PC-9 (cell line): ENCODE results near the gene PHACTR1. TPM values are rescaled to one million over a fixed set of nuclear protein-coding genes. Genes with fewer than 3 reads are reported as not detected.

Experiments used
- BruUV-seq: library from RNA; stranded (reverse); fragments of 400-500 nt; replicated peaks from 2 replicates; lab custom pipeline; 2021; lab: Mats Ljungman, UMichigan
- CTCF ChIA-PET: fragments of 300-600 bp; sonication (Branson Sonifier 250); formaldehyde crosslinking; loops from one replicate; lab custom pipeline; 2022; ENCODE audit warnings: antibody characterized with exemption; lab: Charles Lee
- POLR2A ChIA-PET: fragments of 300-600 bp; sonication (Branson Sonifier 250); formaldehyde crosslinking; loops from one replicate; lab custom pipeline; 2022; ENCODE audit warnings: antibody characterized with exemption; ENCODE audit not compliant: unreplicated experiment; lab: Charles Lee
- DNase-seq, 2 experiments: peaks; one replicate each; pipeline versions ENCODE4 v3.0.0 to v3.0.0-alpha.2; 2015 to 2022; ENCODE audit warnings: mixed read lengths in 1 of 2
- H2AFZ ChIP-seq: fragments of 200-600 bp; sonication (generic); 2 replicates; pipeline ENCODE4 v1.8.1; 2017; ENCODE audit warnings: antibody characterized with exemption
- H3F3A ChIP-seq: fragments of 200-600 bp; sonication (generic); 2 replicates; pipeline ENCODE4 v1.8.1; 2017; ENCODE audit warnings: antibody characterized with exemption, mild to moderate bottlenecking, low read depth; ENCODE audit not compliant: insufficient read depth
- H3K27ac ChIP-seq: fragments of 200-600 bp; sonication (generic); 2 replicates; pipeline ENCODE4 v1.6.1; 2016; ENCODE audit warnings: mixed run types
- H3K27me3 ChIP-seq: fragments of 200-600 bp; sonication (generic); 2 replicates; pipeline ENCODE4 v1.6.1; 2016; ENCODE audit warnings: low read depth, mixed run types; ENCODE audit not compliant: insufficient read depth
- H3K36me3 ChIP-seq: fragments of 200-600 bp; sonication (generic); 2 replicates; pipeline ENCODE4 v1.6.1; 2016; ENCODE audit warnings: low read depth, mixed run types
- H3K4me1 ChIP-seq: fragments of 200-600 bp; sonication (generic); replicated peaks from 2 replicates; pipeline ENCODE4 v1.6.1; 2016; ENCODE audit warnings: mixed run types; ENCODE audit not compliant: insufficient read depth
- H3K4me2 ChIP-seq: fragments of 200-600 bp; sonication (generic); 2 replicates; pipeline ENCODE4 v1.6.1; 2017; ENCODE audit warnings: mixed run types
- H3K4me3 ChIP-seq: fragments of 200-600 bp; sonication (generic); 2 replicates; pipeline ENCODE4 v1.6.1; 2016; ENCODE audit warnings: mixed run types
- H3K79me2 ChIP-seq: fragments of 200-600 bp; sonication (generic); 2 replicates; pipeline ENCODE4 v1.6.1; 2017; ENCODE audit warnings: low read depth, mixed run types
- H3K9me2 ChIP-seq: fragments of 200-600 bp; sonication (generic); 2 replicates; pipeline ENCODE4 v1.8.1; 2017; ENCODE audit warnings: mild to moderate bottlenecking; ENCODE audit not compliant: insufficient read depth
- H3K9me3 ChIP-seq: fragments of 200-600 bp; sonication (generic); 2 replicates; pipeline ENCODE4 v1.8.1; 2016; ENCODE audit warnings: low read depth; ENCODE audit not compliant: insufficient read depth
- H4K20me1 ChIP-seq: fragments of 200-600 bp; sonication (generic); 2 replicates; pipeline ENCODE4 v1.8.1; 2017; ENCODE audit not compliant: insufficient read depth
- EZH2 ChIP-seq: fragments of 200-600 bp; sonication (generic); IDR thresholded peaks from 2 replicates; pipeline ENCODE4 v1.8.0; 2017; ENCODE audit warnings: antibody characterized with exemption, low read depth
- intact Hi-C: fragments of 100-400 bp; cut with micrococcal nuclease; formaldehyde crosslinking; loops from one replicate; pipeline ENCODE4 v1.10.0; 2022; ENCODE audit not compliant: unreplicated experiment
- total RNA-seq: library from RNA; stranded (reverse); gene quantifications from 2 replicates; pipeline ENCODE4 v1.2.3, GENCODE V29; 2021
- TF ChIP-seq, protein P1 (sequence below): fragments of 200-600 bp; sonication (generic); conservative IDR thresholded peaks from 2 replicates; pipeline ENCODE4 v1.6.1; 2017; ENCODE audit warnings: mixed run types, antibody characterized with exemption, mild to moderate bottlenecking, moderate library complexity

Gene PHACTR1
- total RNA-seq, 1 experiment from 2014 or later, result not detected

DNA sequence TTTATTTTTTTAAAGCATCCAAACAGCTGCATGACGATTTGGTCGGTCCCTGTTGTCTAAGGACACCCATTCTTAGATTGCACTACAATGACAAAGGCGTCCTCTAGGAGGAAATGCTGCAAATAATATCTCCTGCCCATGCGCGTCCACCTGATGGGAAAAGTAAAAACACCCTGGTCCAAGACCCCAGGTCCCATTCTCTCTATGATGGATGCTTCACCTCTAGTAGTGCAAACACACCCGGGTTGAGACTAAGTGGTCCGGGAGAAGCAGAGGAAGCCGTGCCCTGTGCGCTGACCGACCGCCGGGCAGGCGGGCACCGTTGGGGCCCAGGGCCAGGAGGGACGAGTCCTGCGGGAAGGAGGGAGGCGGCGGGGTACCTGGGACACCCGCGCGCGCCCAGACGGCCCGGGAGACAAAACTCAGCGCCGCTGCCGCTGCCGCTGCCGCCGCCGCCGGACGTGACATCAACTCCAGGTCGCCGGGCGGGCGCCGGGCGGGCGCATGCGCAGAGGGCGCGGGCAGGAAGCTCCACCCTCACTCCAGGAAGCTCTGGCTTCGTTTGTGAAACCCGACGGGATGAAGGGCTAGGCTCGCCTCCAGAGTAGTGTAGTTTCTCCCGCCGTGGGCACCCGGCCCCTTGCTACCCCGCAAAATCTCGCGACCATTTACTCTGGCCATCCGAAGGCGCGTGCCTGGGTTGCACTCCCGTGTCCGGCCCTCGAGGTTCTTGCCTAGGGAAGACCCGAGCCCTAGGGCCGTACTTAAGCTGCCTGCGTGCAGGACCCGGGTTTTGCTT, 611.7 kb downstream of the PHACTR1 start, which contains the start of gene TBC1D7:
TSS of gene TBC1D7 (minus strand) at position 462 of the 799 bp plus-strand sequence. CDS start 1,639 bp downstream, outside the sequence.
- ChIA-PET POLR2A (interaction anchor here (0.6 to 0.9 kb wide), 8 partner anchors 27 to 800 kb away, joined by 3 to 8 read pairs (median 3); partner anchors contain the start of gene SIRT5), CTCF (interaction anchor here (0.6 to 1.5 kb wide), 3 partner anchors 194 to 738 kb away, joined by 3 to 10 read pairs (median 6); partner anchors contain the start of gene SIRT5)
- H3K4me3 ChIP-seq, result peak within 1 kb of the TSS; percentile 95
- no peaks in the 10 kb centered on the region for H3K36me3 ChIP-seq
- peaks cover 20% of the 10 kb centered on the region for H3K79me2 ChIP-seq
- TF ChIP-seq, protein P1, sequence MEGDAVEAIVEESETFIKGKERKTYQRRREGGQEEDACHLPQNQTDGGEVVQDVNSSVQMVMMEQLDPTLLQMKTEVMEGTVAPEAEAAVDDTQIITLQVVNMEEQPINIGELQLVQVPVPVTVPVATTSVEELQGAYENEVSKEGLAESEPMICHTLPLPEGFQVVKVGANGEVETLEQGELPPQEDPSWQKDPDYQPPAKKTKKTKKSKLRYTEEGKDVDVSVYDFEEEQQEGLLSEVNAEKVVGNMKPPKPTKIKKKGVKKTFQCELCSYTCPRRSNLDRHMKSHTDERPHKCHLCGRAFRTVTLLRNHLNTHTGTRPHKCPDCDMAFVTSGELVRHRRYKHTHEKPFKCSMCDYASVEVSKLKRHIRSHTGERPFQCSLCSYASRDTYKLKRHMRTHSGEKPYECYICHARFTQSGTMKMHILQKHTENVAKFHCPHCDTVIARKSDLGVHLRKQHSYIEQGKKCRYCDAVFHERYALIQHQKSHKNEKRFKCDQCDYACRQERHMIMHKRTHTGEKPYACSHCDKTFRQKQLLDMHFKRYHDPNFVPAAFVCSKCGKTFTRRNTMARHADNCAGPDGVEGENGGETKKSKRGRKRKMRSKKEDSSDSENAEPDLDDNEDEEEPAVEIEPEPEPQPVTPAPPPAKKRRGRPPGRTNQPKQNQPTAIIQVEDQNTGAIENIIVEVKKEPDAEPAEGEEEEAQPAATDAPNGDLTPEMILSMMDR, result no peak
- no peak for TF ChIP-seq EZH2
- peaks cover 22% of the 10 kb centered on the region for H3K4me1 ChIP-seq
- no peaks in the 10 kb centered on the region for H4K20me1 ChIP-seq
- peak within 1 kb of the TSS; percentile 69 for H3K27ac ChIP-seq
- H3K27me3 ChIP-seq, result no peaks in the 10 kb centered on the region
- intact Hi-C loops, result loop anchor here (1.0 to 2.0 kb wide), 4 partner anchors 99 to 287 kb away; partner anchors contain the start of genes NOL7 and SIRT5
- peak within 1 kb of the TSS; percentile 99 for H2AFZ ChIP-seq
- H3K9me3 ChIP-seq, result no peaks in the 10 kb centered on the region
- DNase-seq, result peak; percentile 80 to 96
- no peaks in the 10 kb centered on the region for H3K9me2 ChIP-seq
- H3K4me2 ChIP-seq, result peak within 1 kb of the TSS; percentile 82
- H3F3A ChIP-seq, result peaks cover 8% of the 10 kb centered on the region
- no TSS peak for BruUV-seq

DNA sequence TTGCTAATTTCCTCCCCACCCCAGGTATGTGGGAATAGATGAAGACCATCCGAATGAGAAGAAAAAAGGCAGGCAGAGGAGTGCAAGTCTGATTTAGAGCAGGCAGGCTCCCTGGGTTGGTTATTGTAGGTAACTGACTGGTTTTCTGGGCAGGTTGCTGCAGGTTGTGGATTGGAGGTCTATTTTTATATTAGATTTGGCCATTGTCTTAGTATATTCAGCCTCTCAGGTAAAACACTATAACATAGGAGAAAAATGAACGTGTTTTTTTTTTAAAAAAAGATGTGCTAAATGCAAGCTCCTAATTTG, 612.3 kb downstream of the PHACTR1 start:
- H3K4me3 ChIP-seq, result peak overlapping the region; percentile 95
- POLR2A ChIA-PET, result interaction anchor here (0.6 to 0.9 kb wide), 5 partner anchors 27 to 799 kb away, joined by 3 to 7 read pairs (median 3); no protein-coding TSS in a partner anchor
- CTCF ChIA-PET, result interaction anchor here (0.6 to 1.5 kb wide), 3 partner anchors 193 to 737 kb away, joined by 3 to 10 read pairs (median 6); partner anchors contain the start of gene SIRT5
- H2AFZ ChIP-seq, result peak overlapping the region; percentile 99
- H3K4me2 ChIP-seq, result peak overlapping the region; percentile 82
- H3K27ac ChIP-seq, result peak overlapping the region; percentile 69
- peaks cover 22% of the 10 kb centered on the region for H3K4me1 ChIP-seq
- H4K20me1 ChIP-seq, result no peaks in the 10 kb centered on the region
- no peaks in the 10 kb centered on the region for H3K9me3 ChIP-seq
- TF ChIP-seq, protein P1, result no peak
- TF ChIP-seq EZH2, result no peak
- H3K27me3 ChIP-seq, result no peaks in the 10 kb centered on the region
- no peaks in the 10 kb centered on the region for H3K9me2 ChIP-seq
- H3F3A ChIP-seq, result peaks cover 8% of the 10 kb centered on the region
- peaks cover 20% of the 10 kb centered on the region for H3K79me2 ChIP-seq
- H3K36me3 ChIP-seq, result no peaks in the 10 kb centered on the region
- TSS peak; percentile 96 for BruUV-seq
- no peak for DNase-seq
- intact Hi-C loops, result loop anchor here (1.0 to 2.0 kb wide), 4 partner anchors 100 to 286 kb away; partner anchors contain the start of genes NOL7 and SIRT5

DNA sequence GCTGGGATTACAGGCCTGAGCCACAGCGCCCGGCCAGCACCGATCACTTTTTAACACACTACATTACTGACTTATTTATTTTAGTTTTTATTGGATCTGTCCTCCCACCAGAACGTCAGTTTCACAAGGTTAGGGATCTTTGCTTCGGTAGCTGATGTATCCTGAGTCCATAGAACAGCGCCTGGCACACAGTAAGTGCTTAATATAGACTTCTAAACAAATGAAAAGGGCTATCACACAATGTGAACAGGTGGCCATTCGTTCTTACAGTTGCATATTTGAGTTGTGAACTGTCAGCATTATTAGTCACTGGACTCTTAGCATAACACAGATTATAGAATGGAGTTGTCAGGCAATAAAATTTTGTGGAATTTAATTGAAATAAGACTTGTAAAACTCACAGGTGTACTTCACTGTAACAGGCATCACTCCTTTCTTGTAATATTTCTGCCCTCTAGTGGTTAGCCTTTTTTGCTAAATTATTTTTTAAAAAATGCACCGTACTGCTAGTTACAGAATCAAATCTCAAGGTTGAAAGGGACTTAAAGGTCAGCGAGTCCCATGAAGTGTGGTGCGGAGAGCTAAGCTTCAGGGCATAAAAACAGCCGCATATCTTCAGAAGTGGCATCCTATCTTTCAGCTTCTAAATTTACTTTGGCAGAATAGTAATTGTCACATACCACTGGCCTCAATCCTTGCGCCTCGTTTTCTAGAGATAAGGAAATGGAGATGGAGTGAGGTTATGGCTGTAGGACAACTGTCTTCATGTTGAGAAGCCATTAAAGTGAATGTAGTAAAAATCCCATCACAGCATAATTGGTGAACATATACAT, 615.2 kb downstream of the PHACTR1 start:
- peaks cover 13% of the 10 kb centered on the region for H3K4me1 ChIP-seq
- no peak overlapping the region for H3K27ac ChIP-seq
- BruUV-seq, result no TSS peak
- ChIA-PET POLR2A (no interaction called here), CTCF (interaction anchor here (0.6 kb wide), 1 partner anchor 117 kb away, joined by 3 read pairs; no protein-coding TSS in a partner anchor)
- peak in 1 of 2 experiments; percentile 74 for DNase-seq
- intact Hi-C loops, result loop anchor here (2.0 to 10.0 kb wide), 2 partner anchors 421 to 697 kb away; no protein-coding TSS in a partner anchor
- no peaks in the 10 kb centered on the region for H3K36me3 ChIP-seq
- no peaks in the 10 kb centered on the region for H3K27me3 ChIP-seq
- H4K20me1 ChIP-seq, result no peaks in the 10 kb centered on the region
- TF ChIP-seq EZH2, result no peak
- TF ChIP-seq, protein P1, result peak; percentile 84
- H3K9me3 ChIP-seq, result no peaks in the 10 kb centered on the region
- H3K4me2 ChIP-seq, result no peak overlapping the region
- peaks cover 8% of the 10 kb centered on the region for H3F3A ChIP-seq
- no peak overlapping the region for H3K4me3 ChIP-seq
- peaks cover 11% of the 10 kb centered on the region for H3K79me2 ChIP-seq
- H3K9me2 ChIP-seq, result no peaks in the 10 kb centered on the region
- no peak overlapping the region for H2AFZ ChIP-seq
